RWPE2 (cell line): ENCODE data around the gene PCDH1.

Experiments used
- ATAC-seq: fragments of 200-7000 bp; cut with Tn5 transposase; 3 replicates; pipeline ENCODE4 v1.9.1; 2021; ENCODE audit warnings: low read depth
- DNase-seq: peaks from one replicate; pipeline ENCODE4 v3.0.0-alpha.2; 2020; ENCODE audit warnings: low spot score
- H3K27ac ChIP-seq: fragments of 450-650 bp; 2 replicates; pipeline ENCODE4 v1.5.1; 2017; ENCODE audit warnings: mild to moderate bottlenecking; ENCODE audit not compliant: poor library complexity, severe bottlenecking
- H3K27me3 ChIP-seq: fragments of 250-450 bp; sonication (Bioruptor Pico); 2 replicates; pipeline ENCODE4 v1.5.1; 2021; ENCODE audit warnings: mild to moderate bottlenecking, moderate library complexity; ENCODE audit not compliant: insufficient read depth, poor library complexity, severe bottlenecking
- H3K36me3 ChIP-seq: fragments of 250-450 bp; sonication (Bioruptor Pico); 2 replicates; pipeline ENCODE4 v1.5.1; 2020; ENCODE audit warnings: low read depth, mild to moderate bottlenecking, moderate library complexity
- H3K4me1 ChIP-seq: fragments of 250-450 bp; sonication (Bioruptor Pico); 2 replicates; pipeline ENCODE4 v1.5.1; 2021; ENCODE audit warnings: mild to moderate bottlenecking, moderate library complexity; ENCODE audit not compliant: insufficient read depth, poor library complexity, severe bottlenecking
- H3K4me3 ChIP-seq: fragments of 250-450 bp; sonication (Bioruptor Pico); 2 replicates; pipeline ENCODE4 v1.5.1; 2021; ENCODE audit warnings: mild to moderate bottlenecking, moderate library complexity; ENCODE audit not compliant: severe bottlenecking
- H3K9me3 ChIP-seq: fragments of 250-450 bp; sonication (Bioruptor Pico); 2 replicates; pipeline ENCODE4 v1.5.1; 2021; ENCODE audit warnings: mild to moderate bottlenecking, moderate library complexity; ENCODE audit not compliant: severe bottlenecking
- CTCF ChIP-seq: fragments of 450-650 bp; IDR thresholded peaks from one replicate; pipeline ENCODE4 v1.5.1; 2017; ENCODE audit warnings: mild to moderate bottlenecking, moderate library complexity; ENCODE audit not compliant: poor library complexity, severe bottlenecking

The PCDH1 gene

DNA sequence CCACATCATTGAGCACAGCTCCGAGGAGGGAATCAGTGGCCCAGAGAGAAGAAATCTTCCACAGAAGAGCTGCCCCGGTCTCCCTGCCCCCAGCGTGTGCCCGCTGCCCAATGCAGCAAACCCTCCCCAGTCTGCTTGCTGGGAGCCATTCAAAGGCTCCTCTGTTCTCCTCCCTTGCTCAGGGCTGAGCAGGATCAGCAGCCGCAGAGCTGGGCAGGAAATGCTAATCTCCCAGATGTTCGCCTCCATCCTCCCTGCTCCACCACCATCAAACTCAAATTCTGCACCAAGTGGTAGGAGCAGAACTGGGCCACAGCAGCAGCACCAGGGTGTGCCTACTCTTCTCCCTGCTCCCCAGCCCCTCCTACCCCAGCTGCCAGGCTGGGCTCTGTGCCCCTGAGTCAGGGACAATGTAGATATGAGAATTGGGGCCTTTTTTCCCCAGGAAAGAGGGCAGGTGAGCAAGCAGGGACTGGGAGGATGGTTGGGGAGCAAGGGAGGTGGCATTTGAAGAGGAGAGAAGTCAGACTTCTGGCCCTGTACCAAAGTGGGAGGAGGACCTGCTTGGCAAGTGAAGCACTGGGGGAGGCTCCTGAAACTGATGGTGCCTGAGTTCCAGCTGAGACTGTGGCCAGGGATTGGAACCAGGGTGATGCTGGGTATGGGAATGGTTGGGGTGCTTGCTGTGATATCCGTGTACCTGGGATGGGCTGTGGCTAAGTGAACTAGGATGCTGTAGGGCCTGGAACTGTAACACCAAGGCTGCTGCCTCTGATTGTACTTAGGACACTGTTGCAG lies 1.9 kb upstream of the PCDH1 start:
- H3K27ac ChIP-seq: no peak overlapping the region
- no peaks in the 10 kb centered on the region for H3K4me1 ChIP-seq
- H3K9me3 ChIP-seq: no peaks in the 10 kb centered on the region
- DNase-seq (no peak), ATAC-seq (no peak)
- H3K27me3 ChIP-seq: peaks cover 25% of the 10 kb centered on the region
- TF ChIP-seq CTCF: no peak
- H3K36me3 ChIP-seq: no peaks in the 10 kb centered on the region
- H3K4me3 ChIP-seq: no peak overlapping the region

- no peak for DNase-seq
- peak; percentile 84 for TF ChIP-seq CTCF
- no peaks in the 10 kb centered on the region for H3K36me3 ChIP-seq
- no peaks in the 10 kb centered on the region for H3K9me3 ChIP-seq
- no peak overlapping the region for H3K4me3 ChIP-seq
- H3K27me3 ChIP-seq: peaks cover 18% of the 10 kb centered on the region
- H3K27ac ChIP-seq: no peak overlapping the region
- ATAC-seq: no peak
- no peaks in the 10 kb centered on the region for H3K4me1 ChIP-seq
These were observed 1.2 kb upstream of the PCDH1 start for GRCh38 chr5:141879426-141879759.

GRCh38 chr5:141878711-141879425 lies 658 bp upstream of the PCDH1 start:
- Histone ChIP-seq H3K9me3 (no peaks in the 10 kb centered on the region), H3K27me3 (peaks cover 15% of the 10 kb centered on the region), H3K4me3 (peak overlapping the region; percentile 75), H3K36me3 (no peaks in the 10 kb centered on the region), H3K27ac (peak overlapping the region; percentile 44), H3K4me1 (no peaks in the 10 kb centered on the region)
- ATAC-seq: peak; percentile 63
- peak; percentile 89 for DNase-seq
- TF ChIP-seq CTCF: peak; percentile 99

DNA sequence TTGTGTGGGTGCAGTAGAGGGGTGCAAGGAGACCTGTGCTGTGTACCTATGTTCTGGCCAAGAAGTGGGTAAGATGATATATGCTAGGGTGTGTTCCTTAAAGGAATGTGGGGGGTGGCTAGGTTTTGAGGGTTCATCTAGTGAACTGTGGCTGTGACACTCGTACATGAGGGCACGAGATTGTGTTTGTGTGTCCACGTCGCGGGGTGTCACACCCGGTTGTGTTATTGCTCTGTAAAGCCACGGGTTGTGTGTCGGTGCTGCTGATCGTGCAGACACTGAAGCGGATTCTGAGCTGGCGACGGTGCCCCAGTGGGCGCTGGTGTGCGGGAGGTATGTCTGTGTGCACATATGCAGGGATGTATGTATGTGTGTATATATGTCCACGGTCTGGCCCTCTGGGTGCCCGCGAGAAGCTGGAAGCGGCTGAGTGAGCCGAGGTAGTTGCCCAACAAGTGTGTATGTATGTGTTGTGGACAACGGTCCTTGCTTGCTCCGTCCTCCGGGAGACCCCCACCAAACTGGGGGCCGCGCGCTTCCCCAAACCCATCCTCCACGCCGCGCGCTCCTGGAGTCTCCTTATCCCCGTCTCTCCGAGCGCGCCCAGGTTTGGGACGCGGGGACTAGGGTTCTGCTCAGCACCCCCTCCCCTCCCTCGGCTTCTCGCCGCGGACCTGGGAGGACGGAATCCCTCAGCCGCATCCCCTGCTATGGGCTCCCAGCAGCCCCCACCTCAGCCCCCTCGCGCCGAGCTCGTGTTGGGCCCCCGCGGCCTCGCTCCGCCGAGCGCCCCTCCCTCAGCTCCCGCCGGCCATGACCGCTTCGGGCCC lies 639 bp downstream of the PCDH1 start:
- peak; percentile 76 for DNase-seq
- Histone ChIP-seq H3K9me3 (no peaks in the 10 kb centered on the region), H3K36me3 (no peaks in the 10 kb centered on the region), H3K27ac (peak overlapping the region; percentile 44), H3K4me1 (no peaks in the 10 kb centered on the region), H3K27me3 (peaks cover 2% of the 10 kb centered on the region), H3K4me3 (peak overlapping the region; percentile 75)
- no peak for TF ChIP-seq CTCF
- peak; percentile 37 for ATAC-seq
